ENCODE data around the gene GLRB.

GRCh38 chr4:157096439-157096838, 20.5 kb downstream of the GLRB start:
- TF ChIP-seq EZH2 (IDR thresholded peaks at IDR 0.05; ENCODE audit: borderline replicate concordance, low read depth, low read length, poor library complexity, severe bottlenecking) (no peak), CTCF (conservative IDR thresholded peaks at IDR 0.05; ENCODE audit: low read depth, low read length) (no peak)

Data from A673 (cell line).